Measurements from ENCODE around the gene IMPG1. TPM values are rescaled to one million over a fixed set of nuclear protein-coding genes. Genes with fewer than 3 reads are reported as not detected.

IMPG1 gene
- total RNA-seq: not detected in 2 replicates

GRCh38 chr6:76072562-76072961, at the start of gene IMPG1:
Gene IMPG1, minus strand, starts transcription at chr6:76072662. Its CDS starts 174 bp downstream, at chr6:76072488.

All from airway epithelial cell (primary cell).